Activated naive CD8-positive, alpha-beta T cell treated with anti-CD3 and anti-CD28 coated beads for 36 hours (primary cell): ENCODE results near the gene MACROD2. TPM values are rescaled to one million over a fixed set of nuclear protein-coding genes. Genes with fewer than 3 reads are reported as not detected.

ENCODE experiments used
- DNase-seq: peaks from one replicate; pipeline ENCODE4 v3.0.0; 2021
- H3K27ac Mint-ChIP-seq: one replicate; pipeline ENCODE4 v1.8.0; 2022; ENCODE audit warnings: mild to moderate bottlenecking, moderate library complexity, mixed read lengths
- H3K27me3 Mint-ChIP-seq: one replicate; pipeline ENCODE4 v1.8.0; 2022; ENCODE audit warnings: mild to moderate bottlenecking, mixed read lengths
- H3K36me3 Mint-ChIP-seq: one replicate; pipeline ENCODE4 v1.8.0; 2021; ENCODE audit warnings: mild to moderate bottlenecking, mixed read lengths
- H3K4me1 Mint-ChIP-seq: one replicate; pipeline ENCODE4 v1.8.0; 2021; ENCODE audit warnings: mixed read lengths
- H3K4me3 Mint-ChIP-seq: one replicate; pipeline ENCODE4 v1.8.0; 2022; ENCODE audit warnings: mild to moderate bottlenecking, moderate library complexity, mixed read lengths
- H3K9me3 Mint-ChIP-seq: one replicate; pipeline ENCODE4 v1.8.0; 2022; ENCODE audit warnings: mixed read lengths
- total RNA-seq, 2 experiments: library from RNA; stranded (reverse); gene quantifications; one replicate each; pipeline ENCODE4 v1.2.3, GENCODE V29; 2021

MACROD2 gene
- total RNA-seq, 2 experiments from 2014 or later: 0.12 to 0.14 TPM

- H3K4me3 Mint-ChIP-seq: no peak overlapping the region
- no peaks in the 10 kb centered on the region for H3K36me3 Mint-ChIP-seq
- H3K27me3 Mint-ChIP-seq: peaks cover 4% of the 10 kb centered on the region
- no peak for DNase-seq
- H3K27ac Mint-ChIP-seq: no peak overlapping the region
- peaks cover 3% of the 10 kb centered on the region for H3K9me3 Mint-ChIP-seq
- no peaks in the 10 kb centered on the region for H3K4me1 Mint-ChIP-seq
Measured at GRCh38 chr20:15252304-15252703, 1257.0 kb downstream of the MACROD2 start.

- H3K36me3 Mint-ChIP-seq: no peaks in the 10 kb centered on the region
- H3K9me3 Mint-ChIP-seq: peaks cover 3% of the 10 kb centered on the region
- H3K27me3 Mint-ChIP-seq: peaks cover 4% of the 10 kb centered on the region
- no peak for DNase-seq
- H3K27ac Mint-ChIP-seq: no peak overlapping the region
- H3K4me3 Mint-ChIP-seq: no peak overlapping the region
- H3K4me1 Mint-ChIP-seq: no peaks in the 10 kb centered on the region
Measured at GRCh38 chr20:15253431-15253830, 1258.1 kb downstream of the MACROD2 start.

- H3K27ac Mint-ChIP-seq: no peak overlapping the region
- H3K9me3 Mint-ChIP-seq: peaks cover 1% of the 10 kb centered on the region
- H3K36me3 Mint-ChIP-seq: no peaks in the 10 kb centered on the region
- no peaks in the 10 kb centered on the region for H3K4me1 Mint-ChIP-seq
- H3K4me3 Mint-ChIP-seq: no peak overlapping the region
- H3K27me3 Mint-ChIP-seq: peaks cover 4% of the 10 kb centered on the region
- no peak for DNase-seq
Measured at GRCh38 chr20:15256676-15257568, 1261.6 kb downstream of the MACROD2 start.

GRCh38 chr20:15257569-15257870 is 1262.2 kb downstream of the MACROD2 start:
- Mint-ChIP-seq H3K4me1 (no peaks in the 10 kb centered on the region), H3K36me3 (no peaks in the 10 kb centered on the region), H3K4me3 (no peak overlapping the region), H3K27me3 (peaks cover 4% of the 10 kb centered on the region), H3K9me3 (peaks cover 1% of the 10 kb centered on the region), H3K27ac (no peak overlapping the region)
- no peak for DNase-seq

GRCh38 chr20:15265581-15266309 is 1270.4 kb downstream of the MACROD2 start:
- no peaks in the 10 kb centered on the region for H3K36me3 Mint-ChIP-seq
- no peak overlapping the region for H3K4me3 Mint-ChIP-seq
- H3K27ac Mint-ChIP-seq: no peak overlapping the region
- H3K27me3 Mint-ChIP-seq: no peaks in the 10 kb centered on the region
- DNase-seq: no peak
- no peaks in the 10 kb centered on the region for H3K9me3 Mint-ChIP-seq
- no peaks in the 10 kb centered on the region for H3K4me1 Mint-ChIP-seq

GRCh38 chr20:15267935-15268334 is 1272.6 kb downstream of the MACROD2 start:
- no peaks in the 10 kb centered on the region for H3K4me1 Mint-ChIP-seq
- no peak for DNase-seq
- no peak overlapping the region for H3K4me3 Mint-ChIP-seq
- H3K36me3 Mint-ChIP-seq: no peaks in the 10 kb centered on the region
- no peak overlapping the region for H3K27ac Mint-ChIP-seq
- no peaks in the 10 kb centered on the region for H3K9me3 Mint-ChIP-seq
- no peaks in the 10 kb centered on the region for H3K27me3 Mint-ChIP-seq

- H3K27me3 Mint-ChIP-seq: no peaks in the 10 kb centered on the region
Measured at GRCh38 chr20:15278041-15278440, 1282.7 kb downstream of the MACROD2 start.

GRCh38 chr20:15287329-15287728 is 1292.0 kb downstream of the MACROD2 start:
- Mint-ChIP-seq H3K36me3 (no peaks in the 10 kb centered on the region), H3K27me3 (no peaks in the 10 kb centered on the region), H3K27ac (no peak overlapping the region), H3K9me3 (peaks cover 3% of the 10 kb centered on the region), H3K4me3 (no peak overlapping the region), H3K4me1 (no peaks in the 10 kb centered on the region)
- no peak for DNase-seq

More at GRCh38 chr20:15278041-15278440, 1282.7 kb downstream of the MACROD2 start:
- H3K27ac Mint-ChIP-seq: no peak overlapping the region
- H3K36me3 Mint-ChIP-seq: no peaks in the 10 kb centered on the region
- no peak for DNase-seq
- H3K4me3 Mint-ChIP-seq: no peak overlapping the region
- H3K4me1 Mint-ChIP-seq: no peaks in the 10 kb centered on the region
- H3K9me3 Mint-ChIP-seq: peaks cover 8% of the 10 kb centered on the region

- Mint-ChIP-seq H3K27me3 (no peaks in the 10 kb centered on the region), H3K27ac (no peak overlapping the region), H3K36me3 (no peaks in the 10 kb centered on the region), H3K9me3 (no peaks in the 10 kb centered on the region), H3K4me1 (no peaks in the 10 kb centered on the region), H3K4me3 (no peak overlapping the region)
- DNase-seq: no peak
Measured at GRCh38 chr20:15288106-15288505, 1292.8 kb downstream of the MACROD2 start.

GRCh38 chr20:15289337-15289736 is 1294.0 kb downstream of the MACROD2 start:
- no peak for DNase-seq
- no peaks in the 10 kb centered on the region for H3K27me3 Mint-ChIP-seq
- H3K36me3 Mint-ChIP-seq: no peaks in the 10 kb centered on the region
- no peaks in the 10 kb centered on the region for H3K4me1 Mint-ChIP-seq
- H3K4me3 Mint-ChIP-seq: no peak overlapping the region
- no peaks in the 10 kb centered on the region for H3K9me3 Mint-ChIP-seq
- no peak overlapping the region for H3K27ac Mint-ChIP-seq

GRCh38 chr20:15292405-15292804 is 1297.1 kb downstream of the MACROD2 start:
- Mint-ChIP-seq H3K4me3 (no peak overlapping the region), H3K27ac (no peak overlapping the region), H3K4me1 (no peaks in the 10 kb centered on the region), H3K9me3 (no peaks in the 10 kb centered on the region), H3K36me3 (no peaks in the 10 kb centered on the region), H3K27me3 (no peaks in the 10 kb centered on the region)
- DNase-seq: no peak

GRCh38 chr20:15296422-15296821 is 1301.1 kb downstream of the MACROD2 start:
- no peak overlapping the region for H3K4me3 Mint-ChIP-seq
- no peaks in the 10 kb centered on the region for H3K9me3 Mint-ChIP-seq
- DNase-seq: no peak
- H3K27me3 Mint-ChIP-seq: no peaks in the 10 kb centered on the region
- H3K36me3 Mint-ChIP-seq: no peaks in the 10 kb centered on the region
- no peaks in the 10 kb centered on the region for H3K4me1 Mint-ChIP-seq
- no peak overlapping the region for H3K27ac Mint-ChIP-seq

GRCh38 chr20:15297059-15297875 is 1302.0 kb downstream of the MACROD2 start:
- H3K9me3 Mint-ChIP-seq: no peaks in the 10 kb centered on the region
- no peak overlapping the region for H3K4me3 Mint-ChIP-seq
- H3K27me3 Mint-ChIP-seq: no peaks in the 10 kb centered on the region
- no peak for DNase-seq
- H3K36me3 Mint-ChIP-seq: no peaks in the 10 kb centered on the region
- H3K4me1 Mint-ChIP-seq: no peaks in the 10 kb centered on the region
- H3K27ac Mint-ChIP-seq: no peak overlapping the region

- no peak overlapping the region for H3K27ac Mint-ChIP-seq
- H3K9me3 Mint-ChIP-seq: peaks cover 2% of the 10 kb centered on the region
- H3K4me1 Mint-ChIP-seq: no peaks in the 10 kb centered on the region
- H3K4me3 Mint-ChIP-seq: no peak overlapping the region
- no peaks in the 10 kb centered on the region for H3K36me3 Mint-ChIP-seq
- no peaks in the 10 kb centered on the region for H3K27me3 Mint-ChIP-seq
- DNase-seq: no peak
Measured at GRCh38 chr20:15302075-15302474, 1306.8 kb downstream of the MACROD2 start.

GRCh38 chr20:15310361-15310760 is 1315.0 kb downstream of the MACROD2 start:
- Mint-ChIP-seq H3K27ac (no peak overlapping the region), H3K4me1 (no peaks in the 10 kb centered on the region), H3K4me3 (no peak overlapping the region), H3K27me3 (no peaks in the 10 kb centered on the region), H3K9me3 (peaks cover 2% of the 10 kb centered on the region), H3K36me3 (no peaks in the 10 kb centered on the region)
- no peak for DNase-seq
